ENCODE data around the gene RUFY1.
"Not testable (repeated sequence)": the region's sequence is repeated elsewhere in the genome, so short reads cannot be mapped to it uniquely, and the experiment has no call there.

- not testable (repeated sequence) for TF ChIP-seq CTCF (IDR thresholded peaks at IDR 0.05 in 2 of 3, conservative IDR thresholded peaks at IDR 0.05 in 1 of 3; ENCODE audit: control insufficient read depth in 2 of 3, extremely low read depth in 1 of 3, insufficient read depth in 1 of 3, low read depth in 3 of 3, low read length in 3 of 3); POLR2AphosphoS5 (IDR thresholded peaks at IDR 0.05; ENCODE audit: low read length); POLR2A (IDR thresholded peaks at IDR 0.05; ENCODE audit: low read depth, low read length); NRF1 (conservative IDR thresholded peaks at IDR 0.05; ENCODE audit: low read depth, low read length); PML (IDR thresholded peaks at IDR 0.05; ENCODE audit: low read length); ZNF24 (IDR thresholded peaks at IDR 0.05)
These were observed 107.2 kb downstream of the RUFY1 start for GRCh38 chr5:179657302-179658178.

Measured in GM12878 (cell line).